Stimulated activated CD8-positive, alpha-beta memory T cell treated with anti-CD3 and anti-CD28 coated beads, Interleukin-12 subunit alpha, Interleukin-12 subunit beta, amount 100 ng/mL, for 1 hour (primary cell): ENCODE measurements around the gene SLC41A3.
"Not testable (repeated sequence)": the region's sequence is repeated elsewhere in the genome, so short reads cannot be mapped to it uniquely, and the experiment has no call there.

ENCODE experiments used
- DNase-seq: peaks from one replicate; pipeline ENCODE4 v3.0.0-alpha.2; 2020; ENCODE audit warnings: low read depth

The SLC41A3 gene

DNA sequence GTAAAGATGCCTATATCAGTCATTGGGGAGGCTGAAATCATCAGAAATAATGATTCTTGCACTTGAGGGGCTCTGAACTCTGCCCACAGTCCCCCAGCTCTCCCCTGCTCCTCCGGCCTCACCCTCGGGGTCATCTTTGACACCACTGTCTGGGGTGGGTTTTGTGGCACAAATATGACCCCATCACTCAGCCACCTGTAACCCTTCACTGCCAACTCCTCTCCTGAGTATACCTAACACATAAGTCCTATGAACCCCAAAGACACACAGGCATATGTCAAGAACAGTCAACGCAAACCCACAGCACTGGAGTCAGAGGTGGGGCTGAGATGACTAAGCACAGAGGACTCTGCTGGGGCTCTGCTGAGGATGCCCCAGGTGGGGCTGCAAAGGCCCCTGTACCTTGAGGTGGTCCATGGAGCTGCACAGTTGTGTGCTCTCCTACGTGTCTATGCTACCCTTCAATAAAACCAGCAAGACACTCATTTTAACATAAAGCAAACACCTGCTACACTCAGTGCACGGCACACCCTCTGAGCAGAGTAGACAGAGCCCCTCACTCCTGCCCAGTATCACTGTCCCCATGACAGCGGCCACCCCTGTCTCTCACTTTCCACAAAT is 29.9 kb downstream of the SLC41A3 start:
- DNase-seq, result no peak

DNA sequence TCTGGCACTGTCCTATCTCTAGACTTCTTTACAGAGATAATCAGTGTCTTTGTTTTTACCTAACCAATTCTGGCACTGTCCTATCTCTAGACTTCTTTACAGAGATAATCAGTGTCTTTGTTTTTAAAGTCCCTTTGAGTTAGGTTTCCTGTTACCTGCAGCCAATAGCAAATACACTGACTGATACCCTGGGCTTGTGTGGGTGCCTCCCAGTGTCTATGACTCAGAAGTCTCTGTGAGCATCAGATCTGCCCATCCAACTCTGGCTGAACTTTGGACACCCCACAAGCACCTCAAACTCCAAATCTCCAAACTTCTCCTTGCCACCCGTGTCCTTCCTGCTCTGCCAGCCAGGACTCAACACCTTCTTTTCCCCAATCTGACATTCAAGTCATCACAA is 30.4 kb downstream of the SLC41A3 start:
- no peak for DNase-seq

DNA sequence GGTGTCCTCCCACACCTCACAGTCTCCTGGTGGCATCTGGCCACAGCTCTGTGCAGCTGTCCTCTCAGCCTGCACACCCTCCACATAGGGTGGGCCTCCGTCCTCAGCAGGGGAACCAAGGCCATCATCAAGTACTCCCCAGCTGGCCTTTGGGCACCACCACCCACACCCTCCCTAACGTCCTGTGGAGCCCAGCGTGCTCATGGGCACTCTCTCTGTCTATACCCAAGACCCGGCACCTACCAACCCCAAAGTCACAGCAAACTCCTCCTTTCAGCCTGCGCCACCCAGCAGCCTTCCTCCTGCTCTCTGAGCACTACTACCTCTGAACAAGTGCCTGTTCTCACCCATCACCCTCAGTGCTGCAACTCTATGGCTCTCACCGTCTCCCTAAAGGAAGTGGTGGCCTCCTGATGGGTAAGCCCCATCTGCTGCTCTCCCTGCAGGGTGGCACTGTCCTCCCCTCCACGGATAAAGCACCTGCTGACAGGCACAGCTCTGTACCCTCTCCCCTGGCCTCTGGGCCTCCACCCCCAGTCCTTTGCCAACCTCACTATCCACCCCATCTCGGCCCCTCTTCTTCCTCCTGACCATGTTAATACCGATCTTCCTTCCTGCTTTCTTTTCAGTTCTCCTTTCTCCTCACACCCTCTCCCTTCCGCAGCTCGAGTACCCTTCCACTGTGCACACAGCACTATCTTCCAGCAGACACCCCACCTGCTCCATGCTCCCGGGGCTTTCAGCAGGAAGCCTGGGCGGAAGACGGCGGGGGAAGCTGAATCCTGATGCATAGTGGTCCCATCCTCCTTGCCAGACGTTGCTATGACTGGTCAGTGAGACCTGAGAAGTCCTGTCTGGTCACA is 31.5 kb downstream of the SLC41A3 start:
- DNase-seq, result no peak

DNA sequence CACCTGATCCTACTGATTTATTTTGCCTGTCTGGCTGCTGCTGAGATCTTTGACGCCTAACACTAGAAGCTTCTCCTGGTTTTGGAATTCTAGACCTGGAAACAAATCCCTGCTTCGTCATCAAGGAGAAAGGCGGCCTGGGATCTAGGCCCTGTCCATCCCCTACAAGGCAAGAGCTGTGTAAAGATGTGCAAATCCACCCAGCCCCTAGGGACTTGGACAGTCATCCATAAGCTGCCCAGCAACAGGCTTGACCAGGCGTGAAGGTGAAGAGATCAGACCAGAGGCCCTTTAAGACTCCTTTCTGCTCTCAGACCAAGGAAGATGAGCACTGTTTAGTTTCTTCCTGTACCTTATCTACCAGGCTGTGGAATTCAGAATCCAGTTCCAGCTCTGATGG is 32.2 kb downstream of the SLC41A3 start:
- no peak for DNase-seq

DNA sequence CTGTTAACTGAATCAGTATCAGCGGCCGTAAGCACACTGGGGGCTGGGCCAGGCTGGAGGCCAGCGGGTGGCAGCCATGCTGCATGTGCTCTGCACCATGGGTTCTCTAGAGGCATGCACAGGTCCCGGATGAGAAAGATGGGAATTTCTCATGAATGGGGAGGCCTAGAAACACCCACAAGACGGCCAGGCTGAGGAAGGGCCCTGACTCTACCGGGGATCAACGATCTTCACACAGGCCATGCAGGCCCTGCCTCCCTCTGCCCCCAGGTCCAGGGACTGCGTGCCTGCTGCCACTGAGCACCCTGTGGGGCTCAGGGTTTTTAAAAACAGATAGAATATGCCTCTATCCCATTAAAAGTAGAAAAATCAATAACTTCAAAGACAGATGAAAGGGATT is 32.7 kb downstream of the SLC41A3 start:
- DNase-seq, result no peak

DNA sequence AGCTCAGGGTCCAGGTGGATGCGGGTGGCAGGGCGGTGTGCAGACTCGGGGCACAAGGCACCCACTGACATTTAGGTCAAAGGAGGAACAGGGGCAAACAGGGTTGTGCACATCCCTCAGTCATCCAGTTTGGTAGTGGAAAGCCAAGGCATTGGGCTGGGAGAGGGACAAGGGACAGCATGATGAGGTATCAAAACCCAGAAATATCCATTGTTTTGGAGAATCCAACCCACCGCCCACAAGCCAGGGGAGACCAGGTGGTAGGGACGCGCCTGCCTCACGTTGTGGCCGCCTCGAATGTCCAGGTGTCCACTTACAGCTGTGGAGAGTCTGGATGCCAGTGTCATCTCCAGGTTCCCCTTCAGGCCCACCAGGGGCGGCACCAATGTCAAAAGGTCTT is 33.3 kb downstream of the SLC41A3 start:
- DNase-seq, result no peak

DNA sequence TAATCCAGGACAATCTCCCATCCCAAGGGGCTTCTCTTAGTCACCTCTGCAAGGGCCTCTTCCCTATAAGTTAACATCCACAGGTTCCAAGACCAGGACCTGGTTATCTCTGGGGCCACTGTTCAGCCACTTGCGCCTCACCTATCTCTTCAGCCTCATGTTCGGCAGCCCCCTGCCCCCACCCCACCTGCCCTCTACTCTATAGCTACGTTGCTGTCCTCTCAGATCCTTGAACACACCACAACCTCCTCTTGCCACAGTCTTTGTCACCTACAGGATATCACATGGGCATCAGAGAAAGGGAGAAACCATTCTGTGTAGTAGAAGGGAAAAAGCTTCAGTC is 33.9 kb downstream of the SLC41A3 start:
- no peak for DNase-seq

DNA sequence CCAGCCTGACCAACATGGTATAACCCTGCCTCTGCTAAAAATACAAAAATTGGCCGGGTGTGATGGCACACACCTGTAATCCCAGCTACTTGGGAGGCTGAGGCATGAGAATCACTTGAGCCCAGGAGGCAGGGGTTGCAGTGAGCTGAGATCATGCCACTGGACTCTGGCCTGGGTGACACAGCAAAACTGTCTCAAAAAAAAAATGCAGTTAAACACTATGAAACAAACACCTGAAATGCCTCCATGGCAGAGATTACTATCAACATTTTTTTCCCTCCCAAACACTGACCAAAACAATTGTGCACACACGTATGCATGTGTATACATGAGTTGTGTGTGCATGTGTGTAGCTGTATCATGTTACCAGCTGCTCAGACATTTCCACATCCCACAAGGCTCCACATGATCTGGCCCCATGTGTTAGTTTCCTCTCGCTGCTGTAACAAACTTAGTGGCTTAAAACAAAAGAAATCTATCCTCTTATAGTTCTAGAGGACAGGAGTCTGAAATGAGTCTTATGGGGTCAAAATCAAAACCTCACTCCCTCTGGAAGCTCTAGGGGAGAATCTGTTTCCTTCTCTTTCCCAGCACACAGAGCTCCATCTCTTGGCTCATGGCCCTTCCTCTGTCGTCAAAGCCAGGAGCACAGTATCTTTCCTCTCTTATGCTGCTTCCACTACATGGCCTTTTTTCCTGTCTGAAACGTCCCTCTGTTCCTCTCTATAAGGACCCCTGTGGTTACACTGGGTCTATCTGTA is 34.5 kb downstream of the SLC41A3 start:
- no peak for DNase-seq

DNA sequence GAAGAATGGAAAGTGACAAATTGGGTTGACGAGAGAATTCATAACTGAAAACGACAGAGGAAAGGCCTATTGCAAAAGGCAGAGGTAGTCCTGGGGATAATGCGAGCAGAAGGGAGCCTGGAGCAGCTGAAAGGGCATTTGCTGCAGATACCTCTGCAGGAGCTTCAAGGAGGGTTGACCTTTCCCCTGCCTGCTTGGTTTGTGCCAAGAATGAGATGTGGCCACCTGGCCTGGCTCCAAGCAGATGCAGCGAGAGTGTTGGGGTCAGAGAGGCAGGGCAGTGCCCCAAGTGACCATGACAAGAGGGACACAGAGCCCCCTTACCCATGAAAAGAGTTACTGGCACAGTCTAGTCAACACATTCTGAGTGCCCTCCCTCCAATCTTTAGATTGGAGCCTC is 43.5 kb downstream of the SLC41A3 start:
- no peak for DNase-seq

DNA sequence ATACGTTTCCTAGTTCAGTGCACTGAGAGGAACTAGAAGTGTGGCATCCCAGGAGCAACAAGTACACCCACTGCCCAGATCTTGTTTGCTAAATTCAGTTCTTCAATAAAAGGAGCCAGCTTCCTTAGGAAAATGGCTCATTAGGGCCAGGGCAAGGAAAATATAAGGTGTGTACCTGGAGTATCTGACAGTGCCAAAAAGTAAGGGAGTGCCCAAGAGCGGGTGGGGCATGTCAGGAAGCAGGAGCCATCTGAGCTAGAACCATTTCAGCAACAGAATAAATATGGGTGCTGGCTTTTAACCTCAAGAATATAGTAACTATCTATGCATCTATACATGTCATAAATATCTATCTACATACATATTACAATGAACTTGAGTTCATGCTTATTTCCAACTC is 44.1 kb downstream of the SLC41A3 start:
- no peak for DNase-seq

DNA sequence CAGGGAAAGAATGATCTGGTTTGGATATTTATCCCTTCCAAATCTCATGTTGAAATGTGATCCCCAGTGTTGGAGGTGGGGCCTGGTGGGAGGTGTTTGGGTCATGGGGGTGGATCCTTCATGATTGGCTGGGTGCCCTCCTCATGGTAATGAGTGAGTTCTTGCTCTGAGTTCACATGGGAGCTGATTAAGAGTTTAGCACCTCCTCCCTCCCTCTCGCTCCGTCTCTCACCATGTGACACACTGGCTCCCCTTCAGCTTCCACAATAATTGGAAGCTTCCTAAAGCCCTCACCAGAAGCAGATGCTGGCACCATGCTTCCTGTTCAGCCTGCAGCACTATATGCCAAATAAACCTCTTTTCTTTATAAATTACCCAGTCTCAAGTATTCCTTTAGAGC is 45.1 kb downstream of the SLC41A3 start:
- not testable (repeated sequence) for DNase-seq

DNA sequence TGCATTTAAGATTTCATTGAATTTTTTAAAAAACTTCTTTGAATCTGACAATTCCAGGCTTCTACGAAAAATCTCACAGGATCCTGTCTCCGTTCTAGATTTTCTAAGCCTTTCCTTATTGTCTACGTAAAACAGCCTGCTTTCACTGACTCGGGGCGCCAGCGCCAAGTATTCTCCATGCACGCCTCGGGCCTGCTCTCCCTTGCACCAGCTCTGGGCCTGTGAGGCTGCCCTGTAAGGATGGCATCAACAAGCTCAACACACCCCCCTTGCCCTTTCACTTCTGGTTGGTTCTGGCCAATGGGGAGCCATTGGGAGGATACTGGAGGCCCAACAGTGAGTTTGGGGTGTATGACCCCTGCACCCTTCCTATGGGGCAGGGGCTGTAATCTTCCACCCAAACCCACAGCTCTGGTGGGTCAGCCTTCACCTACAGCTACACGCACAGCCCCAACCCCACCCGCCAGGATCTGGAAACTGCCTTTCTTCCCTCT is 47.8 kb downstream of the SLC41A3 start:
- no peak for DNase-seq

DNA sequence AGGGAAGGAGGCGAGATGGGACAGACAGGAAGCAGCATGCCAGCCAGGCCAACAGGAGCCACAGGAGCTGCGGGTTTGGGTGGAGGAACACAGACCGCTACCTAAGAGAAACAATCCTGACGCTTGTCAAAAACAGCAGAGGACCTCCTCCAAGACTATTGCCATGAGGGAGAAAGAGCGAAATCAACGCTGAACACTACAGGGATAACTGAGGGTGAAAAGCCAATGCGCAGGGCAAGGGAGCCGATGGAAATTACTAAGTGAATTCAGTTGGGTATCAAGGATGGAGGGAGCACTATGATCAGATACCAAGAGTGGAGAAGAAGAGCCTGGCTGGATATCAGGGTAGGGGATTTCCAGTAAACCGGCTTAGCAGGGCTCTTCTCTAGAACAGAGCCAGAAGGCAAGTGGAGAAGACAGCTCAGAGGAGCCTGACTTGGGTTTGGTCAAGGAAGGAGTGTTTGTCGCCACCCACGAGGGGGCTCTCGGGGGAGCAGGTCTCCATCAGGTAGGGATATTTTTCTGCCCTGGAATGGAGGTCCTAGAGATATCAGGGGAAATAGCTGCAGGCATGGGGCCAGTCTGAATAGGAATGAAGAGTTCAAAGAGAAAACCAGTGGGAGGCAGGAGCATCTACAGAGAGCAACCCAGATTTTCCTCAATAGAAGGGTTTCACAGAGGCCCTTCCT is 48.4 kb downstream of the SLC41A3 start:
- DNase-seq, result no peak

DNA sequence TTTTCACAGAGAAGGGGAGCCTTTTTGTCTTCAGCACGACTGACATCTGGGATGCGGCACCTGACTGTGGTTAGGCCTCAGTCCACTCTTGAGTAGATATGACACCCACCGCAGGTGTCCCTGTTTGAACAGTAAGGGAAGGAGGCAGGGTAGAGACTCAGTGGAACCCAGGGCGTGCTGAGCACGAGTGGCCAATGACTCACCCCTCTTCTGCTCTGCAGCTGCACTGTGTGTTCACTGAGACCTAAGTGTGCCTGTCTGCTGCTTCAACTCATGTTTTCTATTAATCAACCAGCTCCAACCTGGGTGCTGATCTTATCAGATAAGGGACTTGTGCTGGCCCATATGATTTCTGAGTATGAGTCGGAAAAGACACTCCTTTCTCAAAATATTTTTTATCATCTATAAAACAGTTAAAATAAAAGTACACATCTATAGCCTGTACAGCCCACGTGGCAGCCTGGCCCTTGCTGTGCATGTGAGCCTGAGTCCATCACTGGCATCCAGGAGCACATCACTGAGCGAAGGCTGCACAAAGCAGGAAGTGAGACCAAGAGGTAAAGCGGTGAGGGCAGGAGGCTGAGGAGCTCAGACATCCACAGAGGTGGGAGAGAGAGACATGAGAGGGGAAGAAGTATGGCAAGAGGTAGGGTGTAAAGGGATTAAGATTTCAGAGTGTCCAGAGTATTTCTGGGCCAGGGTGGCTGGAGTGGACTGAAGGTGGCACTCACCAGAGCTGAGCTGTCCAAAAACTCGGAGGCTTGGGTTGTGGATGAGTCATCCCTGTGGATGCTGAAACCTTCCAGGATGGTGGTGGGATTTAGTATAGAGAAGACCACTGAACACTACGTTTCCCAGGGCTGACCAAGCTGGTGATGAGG is 49.2 kb downstream of the SLC41A3 start:
- DNase-seq, result no peak

DNA sequence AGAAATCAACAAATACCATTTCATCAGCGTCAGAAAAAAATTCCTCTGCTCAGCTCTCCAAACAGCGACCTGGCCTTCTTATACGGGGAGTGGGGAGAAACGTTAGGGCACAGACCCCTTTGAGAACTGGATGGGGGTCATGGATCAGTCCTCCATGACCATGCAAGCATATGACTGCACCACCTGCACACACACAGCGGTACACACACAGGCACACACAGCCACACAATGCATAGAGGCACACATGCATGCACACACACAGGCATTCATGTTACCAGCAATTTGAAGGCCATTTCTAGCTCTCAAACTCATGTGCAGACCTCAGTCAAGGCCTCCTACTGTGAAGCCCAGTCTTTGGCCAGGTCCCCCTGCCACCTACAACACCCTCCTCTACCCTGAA is 50.2 kb downstream of the SLC41A3 start:
- DNase-seq, result no peak

DNA sequence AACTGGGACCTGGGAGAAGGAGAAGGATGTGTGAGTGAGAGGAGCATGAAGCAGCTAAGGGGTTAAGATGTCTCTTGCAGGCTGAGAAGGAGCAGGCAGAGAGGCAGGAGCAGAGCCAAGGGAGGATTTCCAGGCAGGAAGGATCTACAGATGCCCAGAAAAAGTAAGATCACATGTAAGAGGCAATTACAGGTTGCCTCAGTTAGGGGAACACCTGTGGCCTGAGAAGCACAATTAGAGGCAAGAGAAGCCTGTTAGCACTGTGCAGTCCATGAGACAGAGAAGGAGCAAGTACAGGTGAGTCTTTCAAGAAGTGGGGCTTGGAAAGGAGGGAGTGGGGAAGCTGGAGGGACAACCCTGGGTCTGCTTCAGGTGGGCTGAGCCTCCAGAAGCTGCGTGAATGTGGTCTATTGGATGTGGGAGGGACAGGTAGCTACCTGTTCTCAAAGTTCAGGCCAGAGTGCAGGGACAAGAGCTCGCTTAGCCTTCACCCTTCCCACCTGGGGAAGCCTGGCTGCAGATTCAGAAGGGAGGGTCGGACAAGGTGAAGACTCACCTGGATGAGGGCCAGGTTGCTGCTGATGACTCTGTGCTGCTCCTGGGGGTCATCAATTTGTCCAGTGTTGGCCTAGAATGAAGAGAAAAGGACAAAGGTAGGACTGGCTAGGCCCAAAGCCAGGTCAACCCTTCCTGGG is 50.7 kb downstream of the SLC41A3 start:
- DNase-seq, result no peak

DNA sequence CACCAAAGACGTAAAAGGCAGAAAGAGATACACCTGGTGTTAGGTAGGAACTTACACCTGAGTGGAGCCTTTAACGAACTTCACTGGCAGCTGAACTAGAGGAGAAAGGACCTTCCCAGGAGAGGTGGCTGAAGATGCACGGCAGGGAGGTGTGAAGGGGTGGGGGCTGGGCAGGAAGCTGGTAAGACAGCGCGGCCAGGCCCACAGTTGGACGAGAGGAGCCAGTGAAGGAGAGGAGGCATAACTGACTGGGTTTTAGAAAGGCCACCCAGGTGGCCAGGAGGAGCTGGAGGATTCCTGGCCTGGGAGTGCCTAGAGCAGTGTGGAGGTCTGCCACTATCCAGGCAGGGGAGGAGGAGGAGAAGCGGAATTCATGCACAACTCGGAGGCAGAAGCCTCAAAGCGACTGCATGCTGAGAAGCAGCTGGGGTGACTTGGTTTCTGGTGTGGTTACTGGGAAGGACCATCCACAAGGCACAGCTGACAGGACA is 51.9 kb downstream of the SLC41A3 start:
- DNase-seq, result no peak

DNA sequence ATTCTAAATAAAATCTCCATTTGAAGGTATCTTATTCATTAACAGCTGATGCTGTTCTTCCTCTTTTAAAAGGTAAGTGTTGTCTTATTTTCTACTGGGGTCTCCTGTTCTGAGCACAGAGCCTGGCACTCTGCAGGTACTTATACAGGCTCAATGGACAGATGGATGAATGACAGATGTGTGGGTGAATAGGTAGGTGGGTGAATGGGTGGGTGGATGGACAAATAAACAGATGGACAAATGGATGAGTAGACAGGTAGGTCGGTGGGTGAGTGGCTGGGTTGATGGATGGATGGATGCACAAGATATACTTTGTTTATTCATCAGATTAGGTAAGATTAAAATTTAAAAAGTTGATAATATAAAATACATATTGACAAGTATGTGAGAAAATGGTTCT is 53.5 kb downstream of the SLC41A3 start:
- DNase-seq, result no peak

DNA sequence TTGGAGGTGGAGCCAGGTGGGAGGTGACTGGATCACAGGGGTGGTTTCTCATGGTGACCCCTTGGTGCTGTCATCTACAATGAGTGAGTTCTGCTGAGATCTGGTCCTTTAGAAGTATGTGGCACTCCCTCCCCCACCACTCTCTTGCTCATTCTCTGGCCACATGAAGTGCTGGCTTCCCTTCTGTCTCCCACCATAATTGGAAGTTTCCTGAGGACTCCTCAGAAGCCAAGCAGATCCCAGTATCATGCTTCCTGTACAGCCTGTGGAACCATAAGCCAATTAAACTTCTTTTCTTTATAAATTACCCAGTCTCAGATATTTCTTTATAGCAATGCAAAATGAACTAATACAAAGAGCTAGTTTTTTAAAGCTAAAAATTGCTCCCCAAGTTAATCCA is 54.7 kb downstream of the SLC41A3 start:
- no peak for DNase-seq

DNA sequence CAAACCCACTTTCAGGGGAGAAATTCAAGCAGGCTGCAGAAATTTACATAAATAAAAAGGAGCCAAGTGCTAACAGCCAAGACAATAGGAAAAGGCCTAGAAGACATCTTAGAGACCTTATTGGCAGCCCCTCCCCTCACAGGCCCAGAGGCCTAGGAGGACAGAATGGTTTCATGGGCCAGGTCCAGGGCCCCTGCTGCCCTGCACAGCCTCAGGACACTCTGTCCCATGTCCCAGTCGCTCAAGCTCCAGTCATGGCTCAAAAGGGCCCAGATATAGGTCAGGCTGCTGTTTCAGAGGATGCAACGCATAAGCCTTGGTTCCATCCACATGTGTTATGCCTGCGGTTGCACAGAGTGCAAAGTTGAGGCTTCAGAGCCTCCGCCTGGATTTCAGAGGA is 55.8 kb downstream of the SLC41A3 start:
- DNase-seq, result no peak

DNA sequence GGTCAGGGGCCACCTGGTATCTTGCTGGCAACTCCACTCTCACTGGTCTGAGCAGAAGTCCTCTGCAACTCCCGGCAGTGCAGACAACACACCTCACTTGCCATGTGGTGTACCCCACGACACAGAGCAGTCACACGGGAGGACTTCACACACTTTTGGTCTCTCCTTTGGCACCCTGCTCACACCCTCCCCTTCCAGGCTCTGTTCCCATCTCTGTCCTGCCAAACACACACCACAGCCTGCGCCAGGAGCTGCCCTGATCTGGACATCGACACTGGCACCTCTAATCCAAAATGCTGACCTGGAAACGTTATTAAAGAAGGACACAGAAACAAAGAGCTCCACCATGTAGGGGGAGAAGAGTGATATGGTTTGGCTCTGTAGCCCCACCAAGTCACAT is 57.2 kb downstream of the SLC41A3 start:
- no peak for DNase-seq
